A673 (cell line): ENCODE measurements around the gene CCDC73.

Source experiments
- CTCF ChIP-seq: fragments of 300-800, 200-600 bp; sonication (generic); conservative IDR thresholded peaks from 2 replicates; pipeline ENCODE4 v1.5.1; 2017; ENCODE audit warnings: low read depth, mild to moderate bottlenecking, antibody characterized with exemption, low read length, moderate library complexity, mixed read lengths
- EZH2 ChIP-seq: fragments of 200-600 bp; sonication (generic); IDR thresholded peaks from 2 replicates; pipeline ENCODE4 v1.6.1; 2017; ENCODE audit warnings: borderline replicate concordance, low read depth, mild to moderate bottlenecking, mixed read lengths, antibody characterized with exemption, low read length; ENCODE audit not compliant: poor library complexity, severe bottlenecking

GRCh38 chr11:32567154-32567553 lies 227.3 kb downstream of the CCDC73 start:
- TF ChIP-seq CTCF (no peak), EZH2 (no peak)
